ENCODE data around the gene TMEM221.

TMEM221 gene

GRCh38 chr19:17460372-17461230, 12.1 kb upstream of the TMEM221 start, which contains the start of gene NXNL1:
TSS of gene NXNL1 (minus strand) at chr19:17460926. CDS start at chr19:17460869, 57 bp downstream.
- Histone ChIP-seq H3K27me3 (replicated peaks; ENCODE audit: control insufficient read depth, insufficient read depth, low read length) (no peaks in the 10 kb centered on the region), H3K36me3 (ENCODE audit: control insufficient read depth, insufficient read depth, low read length) (no peaks in the 10 kb centered on the region), H3K4me3 (replicated peaks; ENCODE audit: low read depth, low read length) (no peak within 1 kb of the TSS)
- no peak for TF ChIP-seq CTCF (IDR thresholded peaks at IDR 0.05; ENCODE audit: insufficient read depth, low read length, poor library complexity, severe bottlenecking)
- DNase-seq (ENCODE audit: extremely low read depth, insufficient read length): no peak

- no peaks in the 10 kb centered on the region for H3K36me3 ChIP-seq (ENCODE audit: control insufficient read depth, insufficient read depth, low read length)
- no peak for DNase-seq (ENCODE audit: extremely low read depth, insufficient read length)
- no peak for TF ChIP-seq CTCF (IDR thresholded peaks at IDR 0.05; ENCODE audit: insufficient read depth, low read length, poor library complexity, severe bottlenecking)
- no peaks in the 10 kb centered on the region for H3K27me3 ChIP-seq (replicated peaks; ENCODE audit: control insufficient read depth, insufficient read depth, low read length)
- no peak overlapping the region for H3K4me3 ChIP-seq (replicated peaks; ENCODE audit: low read depth, low read length)
Observed at GRCh38 chr19:17458970-17459369, 10.5 kb upstream of the TMEM221 start.

GRCh38 chr19:17457616-17458015, 9.1 kb upstream of the TMEM221 start:
- Histone ChIP-seq H3K4me3 (replicated peaks; ENCODE audit: low read depth, low read length) (no peak overlapping the region), H3K27me3 (replicated peaks; ENCODE audit: control insufficient read depth, insufficient read depth, low read length) (no peaks in the 10 kb centered on the region), H3K36me3 (ENCODE audit: control insufficient read depth, insufficient read depth, low read length) (no peaks in the 10 kb centered on the region)
- TF ChIP-seq CTCF (IDR thresholded peaks at IDR 0.05; ENCODE audit: insufficient read depth, low read length, poor library complexity, severe bottlenecking): no peak
- no peak for DNase-seq (ENCODE audit: extremely low read depth, insufficient read length)

GRCh38 chr19:17456127-17456526, 7.7 kb upstream of the TMEM221 start:
- no peaks in the 10 kb centered on the region for H3K27me3 ChIP-seq (replicated peaks; ENCODE audit: control insufficient read depth, insufficient read depth, low read length)
- no peak for DNase-seq (ENCODE audit: extremely low read depth, insufficient read length)

GRCh38 chr19:17455308-17456123, 7.0 kb upstream of the TMEM221 start:
- no peaks in the 10 kb centered on the region for H3K36me3 ChIP-seq (ENCODE audit: control insufficient read depth, insufficient read depth, low read length)
- no peaks in the 10 kb centered on the region for H3K27me3 ChIP-seq (replicated peaks; ENCODE audit: control insufficient read depth, insufficient read depth, low read length)
- no peak for DNase-seq (ENCODE audit: extremely low read depth, insufficient read length)
- TF ChIP-seq CTCF (IDR thresholded peaks at IDR 0.05; ENCODE audit: insufficient read depth, low read length, poor library complexity, severe bottlenecking): no peak
- H3K4me3 ChIP-seq (replicated peaks; ENCODE audit: low read depth, low read length): no peak overlapping the region

More at GRCh38 chr19:17456127-17456526, 7.7 kb upstream of the TMEM221 start:
- Histone ChIP-seq H3K36me3 (ENCODE audit: control insufficient read depth, insufficient read depth, low read length) (no peaks in the 10 kb centered on the region), H3K4me3 (replicated peaks; ENCODE audit: low read depth, low read length) (no peak overlapping the region)
- no peak for TF ChIP-seq CTCF (IDR thresholded peaks at IDR 0.05; ENCODE audit: insufficient read depth, low read length, poor library complexity, severe bottlenecking)

Data from GM06990 (cell line).